Hepatocyte (in vitro differentiated cells): Measurements from ENCODE around the gene PIGP. TPM values are rescaled to one million over a fixed set of nuclear protein-coding genes. Genes with fewer than 3 reads are reported as not detected.

Source experiments
- DNase-seq: peaks from one replicate; pipeline ENCODE4 v3.0.0-alpha.2; 2016; ENCODE audit warnings: low spot score
- H2AFZ ChIP-seq: fragments of 200-600 bp; sonication (generic); 2 replicates; pipeline ENCODE4 v1.6.0; 2016; ENCODE audit warnings: antibody characterized with exemption, mild to moderate bottlenecking
- H3K27ac ChIP-seq: fragments of 200-600 bp; sonication (generic); 2 replicates; pipeline ENCODE4 v1.5.1; 2016; ENCODE audit warnings: mild to moderate bottlenecking
- H3K27me3 ChIP-seq: fragments of 200-600 bp; sonication (generic); 2 replicates; pipeline ENCODE4 v1.6.1; 2016
- H3K36me3 ChIP-seq: fragments of 200-600 bp; sonication (generic); replicated peaks from 2 replicates; pipeline ENCODE4 v1.5.1; 2016; ENCODE audit warnings: low read depth; ENCODE audit not compliant: insufficient read depth
- H3K4me1 ChIP-seq: fragments of 200-600 bp; sonication (generic); 2 replicates; pipeline ENCODE4 v1.5.1; 2016; ENCODE audit warnings: mild to moderate bottlenecking, moderate library complexity; ENCODE audit not compliant: insufficient read depth
- H3K4me2 ChIP-seq: fragments of 200-600 bp; sonication (generic); 2 replicates; pipeline ENCODE4 v1.6.0; 2016
- H3K4me3 ChIP-seq: fragments of 200-600 bp; sonication (generic); 2 replicates; pipeline ENCODE4 v1.5.1; 2016; ENCODE audit warnings: mild to moderate bottlenecking
- H3K79me2 ChIP-seq: fragments of 200-600 bp; sonication (generic); 2 replicates; pipeline ENCODE4 v1.6.0; 2017; ENCODE audit warnings: mild to moderate bottlenecking
- H3K9me2 ChIP-seq: fragments of 200-600 bp; sonication (generic); replicated peaks from 2 replicates; pipeline ENCODE4 v1.6.0; 2017; ENCODE audit warnings: mild to moderate bottlenecking; ENCODE audit not compliant: insufficient read depth
- H3K9me3 ChIP-seq: fragments of 200-600 bp; sonication (generic); 2 replicates; pipeline ENCODE4 v1.5.1; 2016; ENCODE audit warnings: low read depth, mild to moderate bottlenecking
- H4K20me1 ChIP-seq: fragments of 200-600 bp; sonication (generic); 2 replicates; pipeline ENCODE4 v1.6.0; 2016; ENCODE audit warnings: mild to moderate bottlenecking; ENCODE audit not compliant: insufficient read depth, poor library complexity, severe bottlenecking
- EZH2 ChIP-seq: fragments of 200-600 bp; sonication (generic); IDR thresholded peaks from 2 replicates; pipeline ENCODE4 v1.6.1; 2016; ENCODE audit warnings: antibody characterized with exemption, mild to moderate bottlenecking, borderline replicate concordance
- EZH2phosphoT487 ChIP-seq: fragments of 200-600 bp; sonication (generic); IDR thresholded peaks from one replicate; pipeline ENCODE4 v1.6.1; 2018; ENCODE audit warnings: antibody characterized with exemption, mild to moderate bottlenecking, low read depth, moderate library complexity; ENCODE audit not compliant: unreplicated experiment, severe bottlenecking
- WGBS: methylation state at CpG from one replicate; pipeline ENCODE4 v1.1.6; 2016; ENCODE audit warnings: low lambda C conversion rate; ENCODE audit errors: missing lambda C conversion rate; 5-methylcytosine and 5-hydroxymethylcytosine counted together
- polyA plus RNA-seq: library from polyadenylated mRNA; unstranded; fragments of >200 nt; fragmentation: Nextera tagmentation; extraction: Ambion mirVana; gene quantifications from 2 replicates; pipeline ENCODE4 v1.2.1, GENCODE V29; 2016
- total RNA-seq: library from RNA; depleted of rRNA; stranded (reverse); fragments of >200 nt; gene quantifications from 2 replicates; pipeline ENCODE4 v1.2.3, GENCODE V29; 2014
- TF ChIP-seq, protein P1 (sequence below): fragments of 200-600 bp; sonication (generic); IDR thresholded peaks from 2 replicates; pipeline ENCODE4 v1.5.1; 2016; ENCODE audit warnings: antibody characterized with exemption, mild to moderate bottlenecking; ENCODE audit not compliant: poor library complexity

The PIGP gene
- total RNA-seq (20.0 and 23.3 TPM in 2 replicates), polyA plus RNA-seq (39.9 and 48.7 TPM in 2 replicates)

DNA sequence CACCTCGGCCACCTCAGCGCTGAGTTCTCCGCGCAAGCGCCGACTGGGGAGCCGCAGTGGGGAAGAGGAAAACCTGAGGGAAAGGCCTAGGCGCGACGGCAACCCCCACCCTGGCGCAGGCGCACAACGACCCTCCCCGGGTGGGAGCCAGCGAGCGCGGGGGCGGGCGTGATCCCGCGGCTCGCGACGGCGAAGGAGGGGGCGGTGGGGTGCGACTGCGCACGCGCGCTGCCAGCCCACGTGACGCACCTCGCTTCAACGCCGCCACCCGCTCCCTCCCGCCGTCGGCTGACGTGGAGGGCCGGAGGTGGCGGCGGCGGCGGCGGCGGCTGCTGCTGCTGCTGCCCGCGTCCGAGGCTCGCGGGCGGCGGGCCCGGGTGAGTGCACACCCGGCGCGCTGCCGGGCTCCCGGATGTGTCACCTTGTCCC is at the start of gene PIGP, which contains the start of gene TTC3:
Gene PIGP (minus strand): TSS at position 84 of the 429 bp plus-strand sequence. CDS start 556 bp downstream, outside the sequence.
Gene TTC3 (plus strand): TSS at position 267 of the 429 bp plus-strand sequence. CDS start 14,004 bp downstream, outside the sequence.
- Histone ChIP-seq H2AFZ (peak within 1 kb of the TSS; percentile 94), H3K36me3 (no peaks in the 10 kb centered on the region), H3K4me3 (peak within 1 kb of the TSS; percentile 77), H3K4me1 (peaks cover 17% of the 10 kb centered on the region), H4K20me1 (peaks cover 38% of the 10 kb centered on the region), H3K79me2 (peaks cover 64% of the 10 kb centered on the region), H3K9me2 (no peaks in the 10 kb centered on the region), H3K27ac (peak within 1 kb of the TSS; percentile 100), H3K4me2 (peak within 1 kb of the TSS; percentile 94), H3K27me3 (no peaks in the 10 kb centered on the region), H3K9me3 (no peaks in the 10 kb centered on the region)
- no peak for TF ChIP-seq EZH2phosphoT487
- no peak for TF ChIP-seq EZH2
- TF ChIP-seq, protein P1, sequence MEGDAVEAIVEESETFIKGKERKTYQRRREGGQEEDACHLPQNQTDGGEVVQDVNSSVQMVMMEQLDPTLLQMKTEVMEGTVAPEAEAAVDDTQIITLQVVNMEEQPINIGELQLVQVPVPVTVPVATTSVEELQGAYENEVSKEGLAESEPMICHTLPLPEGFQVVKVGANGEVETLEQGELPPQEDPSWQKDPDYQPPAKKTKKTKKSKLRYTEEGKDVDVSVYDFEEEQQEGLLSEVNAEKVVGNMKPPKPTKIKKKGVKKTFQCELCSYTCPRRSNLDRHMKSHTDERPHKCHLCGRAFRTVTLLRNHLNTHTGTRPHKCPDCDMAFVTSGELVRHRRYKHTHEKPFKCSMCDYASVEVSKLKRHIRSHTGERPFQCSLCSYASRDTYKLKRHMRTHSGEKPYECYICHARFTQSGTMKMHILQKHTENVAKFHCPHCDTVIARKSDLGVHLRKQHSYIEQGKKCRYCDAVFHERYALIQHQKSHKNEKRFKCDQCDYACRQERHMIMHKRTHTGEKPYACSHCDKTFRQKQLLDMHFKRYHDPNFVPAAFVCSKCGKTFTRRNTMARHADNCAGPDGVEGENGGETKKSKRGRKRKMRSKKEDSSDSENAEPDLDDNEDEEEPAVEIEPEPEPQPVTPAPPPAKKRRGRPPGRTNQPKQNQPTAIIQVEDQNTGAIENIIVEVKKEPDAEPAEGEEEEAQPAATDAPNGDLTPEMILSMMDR: no peak
- DNase-seq: peak; percentile 98
- WGBS: 0% methylated on average over 31 of the region's 61 CpGs

DNA sequence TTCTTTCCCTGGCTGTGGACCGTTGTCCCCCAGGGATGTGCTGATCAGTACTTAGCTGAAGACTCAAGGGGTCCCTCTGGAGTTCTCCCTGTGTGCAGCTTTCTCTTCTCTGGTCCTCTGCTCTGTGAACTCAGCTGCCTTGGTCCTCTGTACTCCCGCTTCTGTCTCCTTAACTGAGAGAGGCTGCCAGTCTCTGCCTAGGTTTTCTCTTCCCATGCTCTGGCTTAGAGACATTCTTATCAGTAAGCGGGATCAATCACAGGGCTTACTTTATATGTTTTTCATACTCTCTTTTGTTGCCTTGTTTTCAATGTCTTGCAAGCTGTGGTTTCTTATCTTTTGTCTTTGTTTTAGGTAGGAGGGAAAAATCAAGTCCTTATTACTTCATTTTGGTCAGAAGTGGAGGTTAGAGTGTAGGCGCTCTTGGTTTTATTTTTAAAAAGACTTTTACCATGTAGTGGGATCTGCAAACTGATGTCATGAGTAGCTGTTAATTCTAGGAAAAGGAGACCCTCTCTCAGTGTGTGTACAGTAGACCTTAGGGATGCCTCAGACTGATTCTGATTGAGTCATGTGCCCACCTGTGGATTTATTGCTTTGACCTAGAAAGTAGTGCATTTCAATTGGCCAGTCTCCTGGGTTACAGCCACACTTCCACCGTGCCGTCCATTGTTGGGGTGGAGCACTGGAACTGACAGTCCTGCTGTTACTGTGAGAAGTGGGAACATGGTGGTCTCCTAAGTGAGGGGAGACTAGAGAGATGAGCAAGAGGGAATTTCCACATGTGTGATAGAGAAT is 46.7 kb upstream of the PIGP start:
- Histone ChIP-seq H3K36me3 (no peaks in the 10 kb centered on the region), H3K79me2 (peaks cover 8% of the 10 kb centered on the region), H4K20me1 (peaks cover 2% of the 10 kb centered on the region), H3K4me3 (no peak overlapping the region), H3K4me1 (no peaks in the 10 kb centered on the region), H3K4me2 (no peak overlapping the region), H2AFZ (no peak overlapping the region), H3K27me3 (no peaks in the 10 kb centered on the region), H3K27ac (no peak overlapping the region), H3K9me2 (no peaks in the 10 kb centered on the region), H3K9me3 (no peaks in the 10 kb centered on the region)
- peak; percentile 23 for DNase-seq
- 64% methylated on average over 6 of the region's 6 CpGs for WGBS
- TF ChIP-seq, protein P1: no peak
- no peak for TF ChIP-seq EZH2
- TF ChIP-seq EZH2phosphoT487: no peak

- Histone ChIP-seq H2AFZ (no peak overlapping the region), H3K4me3 (no peak overlapping the region), H3K27me3 (no peaks in the 10 kb centered on the region), H3K9me2 (no peaks in the 10 kb centered on the region), H3K9me3 (no peaks in the 10 kb centered on the region), H3K27ac (no peak overlapping the region), H3K79me2 (peaks cover 8% of the 10 kb centered on the region), H3K36me3 (no peaks in the 10 kb centered on the region), H3K4me2 (no peak overlapping the region), H3K4me1 (no peaks in the 10 kb centered on the region), H4K20me1 (peaks cover 2% of the 10 kb centered on the region)
- WGBS: 0% methylated on average over 1 of the region's 1 CpG
- no peak for DNase-seq
- TF ChIP-seq EZH2: no peak
- no peak for TF ChIP-seq EZH2phosphoT487
- TF ChIP-seq, protein P1: no peak
Observed at GRCh38 chr21:37118187-37118826, 45.4 kb upstream of the PIGP start.
